GM20000 (cell line): ENCODE results near the gene NCOR1.
A peak's percentile ranks its signal among the peaks of the same experiment; 100 is the strongest.
"Not testable (repeated sequence)": the region's sequence is repeated elsewhere in the genome, so short reads cannot be mapped to it uniquely, and the experiment has no call there.

Source experiments
- DNase-seq: peaks from one replicate; pipeline ENCODE4 v3.0.0; 2012; ENCODE audit warnings: low spot score
- TF ChIP-seq, protein P1 (sequence below): IDR thresholded peaks from 2 replicates; pipeline ENCODE4 v1.5.1; 2012; ENCODE audit warnings: mild to moderate bottlenecking, control low read depth; ENCODE audit errors: extremely low read depth, missing control alignments

NCOR1 gene

DNA sequence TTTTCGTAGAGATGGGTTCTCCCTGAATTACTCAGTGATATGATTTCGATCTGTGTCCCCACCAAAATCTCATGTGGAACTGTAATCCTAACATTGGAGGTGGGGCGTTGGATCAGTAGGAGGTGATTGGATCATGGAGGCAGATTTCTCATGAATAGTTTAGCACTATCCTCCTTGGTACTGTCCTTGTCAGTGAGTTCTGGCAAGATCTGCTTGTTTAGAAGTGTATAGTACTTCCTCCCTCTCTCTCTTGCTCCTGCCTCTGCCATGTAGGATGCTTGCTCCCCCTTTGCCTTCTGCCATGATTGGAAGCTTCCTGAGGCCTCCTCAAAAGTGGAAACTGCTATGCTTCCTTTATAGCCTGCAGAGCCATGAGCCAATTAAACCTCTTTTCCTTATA lies 24.6 kb upstream of the NCOR1 start:
- TF ChIP-seq, protein P1, sequence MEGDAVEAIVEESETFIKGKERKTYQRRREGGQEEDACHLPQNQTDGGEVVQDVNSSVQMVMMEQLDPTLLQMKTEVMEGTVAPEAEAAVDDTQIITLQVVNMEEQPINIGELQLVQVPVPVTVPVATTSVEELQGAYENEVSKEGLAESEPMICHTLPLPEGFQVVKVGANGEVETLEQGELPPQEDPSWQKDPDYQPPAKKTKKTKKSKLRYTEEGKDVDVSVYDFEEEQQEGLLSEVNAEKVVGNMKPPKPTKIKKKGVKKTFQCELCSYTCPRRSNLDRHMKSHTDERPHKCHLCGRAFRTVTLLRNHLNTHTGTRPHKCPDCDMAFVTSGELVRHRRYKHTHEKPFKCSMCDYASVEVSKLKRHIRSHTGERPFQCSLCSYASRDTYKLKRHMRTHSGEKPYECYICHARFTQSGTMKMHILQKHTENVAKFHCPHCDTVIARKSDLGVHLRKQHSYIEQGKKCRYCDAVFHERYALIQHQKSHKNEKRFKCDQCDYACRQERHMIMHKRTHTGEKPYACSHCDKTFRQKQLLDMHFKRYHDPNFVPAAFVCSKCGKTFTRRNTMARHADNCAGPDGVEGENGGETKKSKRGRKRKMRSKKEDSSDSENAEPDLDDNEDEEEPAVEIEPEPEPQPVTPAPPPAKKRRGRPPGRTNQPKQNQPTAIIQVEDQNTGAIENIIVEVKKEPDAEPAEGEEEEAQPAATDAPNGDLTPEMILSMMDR = no peak
- DNase-seq = no peak

DNA sequence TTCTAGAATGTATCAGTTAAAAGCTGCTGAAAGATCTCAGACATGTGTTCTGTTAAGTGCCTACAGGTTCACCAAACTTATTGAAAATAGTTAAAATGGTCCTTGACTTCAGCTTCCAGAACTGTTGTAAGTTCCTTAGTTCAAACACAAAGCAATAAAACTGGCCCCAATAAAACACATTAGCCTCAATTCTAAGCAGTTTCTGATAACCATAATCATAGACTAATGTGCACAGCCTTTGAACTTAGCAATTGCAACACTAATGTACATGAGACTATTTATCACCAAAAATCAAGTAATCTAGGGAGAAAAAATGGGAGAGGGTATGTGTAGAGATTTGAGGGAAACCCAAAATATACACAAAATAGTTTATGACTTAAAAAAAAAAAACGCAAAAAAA lies 17.1 kb upstream of the NCOR1 start:
- TF ChIP-seq, protein P1 = no peak
- DNase-seq = no peak

DNA sequence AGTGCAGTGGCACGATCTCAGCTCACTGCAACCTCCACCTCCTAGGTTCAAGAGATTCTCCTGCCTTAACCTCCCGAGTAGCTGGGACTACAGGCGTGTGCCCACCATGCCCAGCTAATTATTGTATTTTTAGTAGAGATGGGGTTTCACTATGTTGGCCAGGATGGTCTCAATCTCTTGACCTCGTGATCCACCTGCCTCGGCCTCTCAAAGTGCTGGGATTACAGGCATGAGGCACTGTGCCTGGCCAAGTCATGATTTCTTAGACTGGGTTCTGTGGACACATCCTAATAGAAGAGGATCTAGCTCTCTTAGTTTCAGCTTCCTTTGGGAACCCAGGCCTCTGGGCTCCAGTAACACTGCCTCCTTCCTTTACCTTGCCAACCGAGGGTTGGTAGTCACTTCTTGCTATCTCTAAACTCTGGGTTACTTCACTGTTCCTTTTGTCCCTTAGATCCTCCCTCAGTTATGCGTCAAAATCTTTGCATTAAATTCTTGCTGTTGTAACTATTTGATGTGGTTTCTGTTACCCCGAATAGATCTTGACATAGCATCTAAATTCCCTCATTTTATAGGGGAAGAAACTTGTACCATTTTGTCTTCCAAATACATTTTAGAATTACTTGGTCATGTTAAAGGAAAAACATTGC lies 14.7 kb upstream of the NCOR1 start:
- not testable (repeated sequence) for DNase-seq

DNA sequence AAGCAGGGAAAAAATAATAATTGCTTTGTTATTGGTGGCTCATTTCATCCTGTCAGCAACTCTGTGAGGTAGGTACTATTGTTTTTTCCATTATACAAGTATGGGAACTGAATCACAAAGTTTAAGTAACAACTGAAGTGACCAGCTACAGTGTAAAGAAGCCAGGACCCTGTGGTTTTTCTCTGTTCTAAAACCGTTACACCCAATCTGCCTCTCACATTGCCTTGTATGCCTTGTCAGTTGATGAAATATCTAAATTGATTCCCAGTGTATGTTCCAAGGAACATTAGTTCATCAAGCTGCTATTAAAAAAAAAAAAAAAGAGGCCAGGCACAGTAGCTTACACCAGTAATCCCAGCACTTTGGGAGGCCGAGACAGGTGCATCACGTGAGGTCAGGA lies 7.1 kb upstream of the NCOR1 start:
- TF ChIP-seq, protein P1 = no peak
- no peak for DNase-seq

DNA sequence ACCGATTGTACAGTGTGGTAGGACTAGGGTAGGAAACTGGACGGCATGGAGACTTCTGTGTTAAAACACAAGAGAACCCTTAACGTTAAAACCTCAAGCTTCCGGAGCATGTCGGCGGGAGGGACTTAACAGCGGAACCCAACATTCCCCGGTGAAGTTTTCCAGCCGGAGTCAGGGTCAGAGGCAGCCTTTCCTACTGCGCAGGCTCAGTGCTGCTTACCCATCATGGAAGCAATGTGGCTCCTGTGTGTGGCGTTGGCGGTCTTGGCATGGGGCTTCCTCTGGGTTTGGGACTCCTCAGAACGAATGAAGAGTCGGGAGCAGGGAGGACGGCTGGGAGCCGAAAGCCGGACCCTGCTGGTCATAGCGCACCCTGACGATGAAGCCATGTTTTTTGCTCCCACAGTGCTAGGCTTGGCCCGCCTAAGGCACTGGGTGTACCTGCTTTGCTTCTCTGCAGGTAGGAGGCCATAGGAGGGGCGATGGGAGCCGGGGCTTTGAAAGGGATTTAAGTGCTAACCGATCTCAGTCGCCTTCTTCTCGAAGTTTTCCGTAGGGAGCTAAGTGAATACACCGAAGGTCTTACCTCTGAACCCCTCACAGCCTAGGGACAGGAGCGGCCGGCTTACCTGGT lies 1.8 kb upstream of the NCOR1 start, which contains the start of gene PIGL:
Gene PIGL (plus strand): TSS at position 209 of the 634 bp plus-strand sequence. CDS start 17 bp downstream, at position 226.
- DNase-seq = peak; percentile 82
- TF ChIP-seq, protein P1 = no peak

DNA sequence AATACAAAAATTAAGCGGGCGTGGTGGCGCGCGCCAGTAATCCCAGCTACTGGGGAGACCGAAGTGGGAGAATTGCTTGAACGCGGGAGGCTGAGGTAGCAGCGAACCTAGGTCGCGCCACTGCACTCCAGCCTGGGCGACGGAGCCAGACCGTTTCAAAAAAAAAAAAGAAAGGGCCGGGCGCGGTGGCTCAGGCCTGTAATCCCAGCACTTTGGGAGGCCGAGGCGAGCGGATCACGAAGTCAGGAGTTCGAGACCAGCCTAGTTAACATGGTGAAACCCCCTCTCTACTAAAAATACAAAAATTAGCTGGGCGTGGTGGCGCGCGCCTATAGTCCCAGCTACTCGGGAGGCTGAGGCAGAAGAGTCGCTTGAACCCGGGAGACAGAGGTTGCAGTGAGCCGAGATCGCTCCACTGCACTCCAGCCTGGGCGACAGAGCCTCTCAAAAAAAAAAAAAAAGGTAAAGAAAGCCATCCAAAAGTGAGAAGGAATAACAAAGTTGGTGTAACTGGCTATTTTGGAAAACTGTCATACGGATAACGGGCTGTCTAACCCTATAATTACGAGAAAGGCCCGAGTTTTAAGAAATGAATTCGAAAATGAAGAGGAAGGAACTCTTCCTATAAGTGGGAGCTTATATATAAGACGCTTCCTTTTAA lies 1.1 kb upstream of the NCOR1 start:
- not testable (repeated sequence) for DNase-seq

DNA sequence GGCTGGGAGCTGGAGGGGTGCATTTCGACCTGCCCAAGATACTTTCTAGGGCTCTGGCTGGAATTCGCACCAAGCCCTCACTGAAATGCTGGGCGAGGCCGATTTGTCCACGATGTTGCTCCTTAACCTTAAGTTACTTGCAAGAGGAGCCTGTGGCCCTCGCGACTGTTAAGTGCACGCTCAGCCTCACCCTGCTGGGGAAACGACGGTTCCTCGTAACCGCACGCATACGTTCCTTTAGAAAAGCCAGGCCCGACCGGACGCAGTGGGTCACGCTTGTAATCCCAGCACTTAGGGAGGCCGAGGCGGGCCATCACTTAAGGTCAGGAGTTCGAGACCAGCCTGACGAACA lies 607 bp upstream of the NCOR1 start:
- peak; percentile 57 for DNase-seq
- TF ChIP-seq, protein P1 = no peak

DNA sequence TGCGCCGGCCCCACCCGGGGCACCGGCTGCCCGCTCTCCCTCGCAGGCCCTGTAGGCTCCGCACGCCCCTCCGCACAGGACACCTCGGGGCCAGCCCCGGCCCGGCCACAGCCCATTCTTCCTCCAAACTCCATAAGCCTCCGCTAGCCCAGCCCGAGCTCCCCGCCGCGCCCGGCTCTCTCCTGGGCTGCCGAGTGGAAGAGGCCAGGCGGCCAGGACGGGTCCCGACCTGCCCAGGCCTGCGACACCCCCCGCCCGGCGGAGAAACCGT lies 397 bp downstream of the NCOR1 start:
- TF ChIP-seq, protein P1 = no peak
- no peak for DNase-seq
